ENCODE results near the gene MMP23B.

DNA sequence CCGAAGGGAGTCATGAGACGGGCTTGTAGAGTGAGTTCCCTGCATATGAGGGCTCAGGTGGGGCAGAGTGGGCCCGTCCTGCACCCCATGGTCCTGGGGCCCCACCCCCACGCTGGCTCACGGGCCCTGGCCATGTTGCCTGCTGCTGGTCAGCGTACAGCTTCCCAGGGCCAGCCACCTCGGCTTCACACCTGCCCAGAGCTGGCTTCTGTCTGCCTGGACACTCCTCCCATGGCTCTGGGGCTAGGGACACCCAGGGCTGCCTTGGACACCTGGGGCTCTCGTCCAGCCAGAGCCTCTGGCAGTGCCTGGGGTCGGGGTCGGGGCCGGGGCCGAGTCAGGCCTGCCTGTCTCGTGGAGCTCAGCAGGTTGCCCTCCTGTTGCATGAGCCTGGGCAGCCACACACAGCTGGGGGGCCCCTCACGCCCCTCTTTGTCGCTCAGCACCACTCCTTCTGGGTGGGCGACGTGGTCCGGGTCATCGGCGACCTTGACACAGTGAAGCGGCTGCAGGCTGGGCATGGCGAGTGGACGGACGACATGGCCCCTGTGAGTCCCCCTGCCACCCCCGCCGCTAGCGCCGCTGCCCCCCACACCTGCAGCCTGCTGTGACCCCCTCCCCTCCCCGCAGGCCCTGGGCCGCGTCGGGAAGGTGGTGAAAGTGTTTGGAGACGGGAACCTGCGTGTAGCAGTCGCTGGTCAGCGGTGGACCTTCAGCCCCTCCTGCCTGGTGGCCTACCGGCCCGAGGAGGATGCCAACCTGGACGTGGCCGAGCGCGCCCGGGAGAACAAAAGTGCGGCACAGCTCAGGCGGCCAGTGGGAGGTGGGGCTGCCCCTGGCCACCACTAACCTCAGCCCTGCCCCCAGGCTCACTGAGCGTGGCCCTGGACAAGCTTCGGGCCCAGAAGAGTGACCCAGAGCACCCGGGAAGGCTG lies 5.5 kb upstream of the MMP23B start:
- no peak for TF ChIP-seq POLR2A (IDR thresholded peaks at IDR 0.05)
- no peak for TF ChIP-seq CTCF (IDR thresholded peaks at IDR 0.05)

All from tibial nerve (tissue), 3 donors.